ENCODE measurements around the gene ACD. TPM values are rescaled to one million over a fixed set of nuclear protein-coding genes. Genes with fewer than 3 reads are reported as not detected.

ACD gene
- total RNA-seq, 1 donor from 2014 or later = 21.3 TPM

- Mint-ChIP-seq H3K27ac (ENCODE audit: unreplicated experiment) (no peak overlapping the region), H3K9me3 (ENCODE audit: unreplicated experiment) (no peaks in the 10 kb centered on the region), H3K27me3 (ENCODE audit: unreplicated experiment) (no peaks in the 10 kb centered on the region), H3K36me3 (ENCODE audit: unreplicated experiment) (peaks cover 12% of the 10 kb centered on the region), H3K4me1 (ENCODE audit: unreplicated experiment) (no peaks in the 10 kb centered on the region), H3K4me3 (ENCODE audit: unreplicated experiment) (no peak overlapping the region)
- DNase-seq (ENCODE audit: extremely low spot score, unreplicated experiment) = no peak
- TF ChIP-seq CTCF (IDR thresholded peaks at IDR 0.05) = no peak
These were observed 18.0 kb downstream of the ACD start for GRCh38 chr16:67641779-67642708.

GRCh38 chr16:67637625-67638024 lies 22.4 kb downstream of the ACD start:
- no peak for DNase-seq (ENCODE audit: extremely low spot score, unreplicated experiment)
- TF ChIP-seq CTCF (IDR thresholded peaks at IDR 0.05) = no peak
- no peaks in the 10 kb centered on the region for H3K27me3 Mint-ChIP-seq (ENCODE audit: unreplicated experiment)
- H3K36me3 Mint-ChIP-seq (ENCODE audit: unreplicated experiment) = peaks cover 19% of the 10 kb centered on the region
- no peak overlapping the region for H3K4me3 Mint-ChIP-seq (ENCODE audit: unreplicated experiment)
- no peak overlapping the region for H3K27ac Mint-ChIP-seq (ENCODE audit: unreplicated experiment)
- no peaks in the 10 kb centered on the region for H3K9me3 Mint-ChIP-seq (ENCODE audit: unreplicated experiment)
- H3K4me1 Mint-ChIP-seq (ENCODE audit: unreplicated experiment) = no peaks in the 10 kb centered on the region

GRCh38 chr16:67636713-67637112 lies 23.3 kb downstream of the ACD start:
- no peaks in the 10 kb centered on the region for H3K9me3 Mint-ChIP-seq (ENCODE audit: unreplicated experiment)

GRCh38 chr16:67632415-67633172 lies 27.5 kb downstream of the ACD start:
- Mint-ChIP-seq H3K9me3 (ENCODE audit: unreplicated experiment) (no peaks in the 10 kb centered on the region), H3K27ac (ENCODE audit: unreplicated experiment) (no peak overlapping the region)
- DNase-seq (ENCODE audit: extremely low spot score, unreplicated experiment) = no peak

More at GRCh38 chr16:67636713-67637112, 23.3 kb downstream of the ACD start:
- no peaks in the 10 kb centered on the region for H3K27me3 Mint-ChIP-seq (ENCODE audit: unreplicated experiment)
- peaks cover 26% of the 10 kb centered on the region for H3K36me3 Mint-ChIP-seq (ENCODE audit: unreplicated experiment)
- H3K4me1 Mint-ChIP-seq (ENCODE audit: unreplicated experiment) = no peaks in the 10 kb centered on the region
- no peak overlapping the region for H3K27ac Mint-ChIP-seq (ENCODE audit: unreplicated experiment)
- no peak for TF ChIP-seq CTCF (IDR thresholded peaks at IDR 0.05)
- H3K4me3 Mint-ChIP-seq (ENCODE audit: unreplicated experiment) = no peak overlapping the region
- DNase-seq (ENCODE audit: extremely low spot score, unreplicated experiment) = no peak

More at GRCh38 chr16:67632415-67633172, 27.5 kb downstream of the ACD start:
- no peaks in the 10 kb centered on the region for H3K27me3 Mint-ChIP-seq (ENCODE audit: unreplicated experiment)
- H3K36me3 Mint-ChIP-seq (ENCODE audit: unreplicated experiment) = peaks cover 29% of the 10 kb centered on the region
- no peak overlapping the region for H3K4me3 Mint-ChIP-seq (ENCODE audit: unreplicated experiment)
- TF ChIP-seq CTCF (IDR thresholded peaks at IDR 0.05) = no peak
- no peaks in the 10 kb centered on the region for H3K4me1 Mint-ChIP-seq (ENCODE audit: unreplicated experiment)
